Natural killer cell (primary cell): ENCODE data around the gene DAPK2. TPM values are rescaled to one million over a fixed set of nuclear protein-coding genes. Genes with fewer than 3 reads are reported as not detected.

Experiments used
- ATAC-seq, 3 donors: fragments of 150-1000 bp in 2 of 3; fragments of 200-7000 bp in 1 of 3; cut with Tn5 transposase; 1 replicate in 1 of 3; 2 replicates in 2 of 3; pipeline ENCODE4 v1.10.0; 2021; ENCODE audit warnings: mild to moderate bottlenecking in 2 of 3, moderate library complexity in 2 of 3
- DNase-seq, 2 donors: peaks; one replicate each; pipeline versions ENCODE4 v3.0.0 to v3.0.0-alpha.2; 2013 to 2021; ENCODE audit warnings: mixed read lengths in 1 of 2
- H3K27ac ChIP-seq: one replicate; pipeline ENCODE4 v1.5.1; 2013; ENCODE audit warnings: mild to moderate bottlenecking, low read length
- H3K27me3 ChIP-seq: one replicate; pipeline ENCODE4 v1.6.1; 2013; ENCODE audit warnings: low read length; ENCODE audit not compliant: control insufficient read depth, insufficient read depth
- H3K36me3 ChIP-seq: one replicate; pipeline ENCODE4 v1.6.1; 2013; ENCODE audit warnings: low read length; ENCODE audit not compliant: control insufficient read depth, insufficient read depth
- H3K4me1 ChIP-seq: one replicate; pipeline ENCODE4 v1.6.1; 2013; ENCODE audit warnings: low read length; ENCODE audit not compliant: control insufficient read depth, insufficient read depth
- H3K4me3 ChIP-seq: one replicate; pipeline ENCODE4 v1.5.1; 2013; ENCODE audit warnings: low read length
- H3K9me3 ChIP-seq: one replicate; pipeline ENCODE4 v1.6.1; 2013; ENCODE audit warnings: low read length; ENCODE audit not compliant: control insufficient read depth, insufficient read depth
- H3K27ac Mint-ChIP-seq, 2 donors: one replicate each; pipeline ENCODE4 v1.8.0; 2022; ENCODE audit warnings: mild to moderate bottlenecking in 2 of 2, mixed read lengths in 2 of 2, moderate library complexity in 1 of 2
- H3K27me3 Mint-ChIP-seq, 2 donors: one replicate each; pipeline ENCODE4 v1.8.0; 2022; ENCODE audit warnings: low read depth in 2 of 2, mixed read lengths in 2 of 2
- H3K36me3 Mint-ChIP-seq: one replicate; pipeline ENCODE4 v1.8.0; 2022; ENCODE audit warnings: mixed read lengths
- H3K4me1 Mint-ChIP-seq, 2 donors: one replicate each; pipeline ENCODE4 v1.8.0; 2022; ENCODE audit warnings: mixed read lengths in 2 of 2
- H3K4me3 Mint-ChIP-seq: one replicate; pipeline ENCODE4 v1.8.0; 2022; ENCODE audit warnings: mild to moderate bottlenecking, moderate library complexity, mixed read lengths
- H3K9me3 Mint-ChIP-seq, 2 donors: one replicate each; pipeline ENCODE4 v1.8.0; 2022; ENCODE audit warnings: mixed read lengths in 2 of 2
- WGBS: methylation state at CpG from one replicate; pipeline ENCODE4 v1.1.7; 2013; ENCODE audit warnings: missing lambda C conversion rate; ENCODE audit not compliant: insufficient coverage; 5-methylcytosine and 5-hydroxymethylcytosine counted together
- intact Hi-C: fragments of 100-400 bp; cut with micrococcal nuclease; formaldehyde crosslinking; loops from one replicate; pipeline ENCODE4 v1.14.2; 2022
- total RNA-seq, 4 donors: library from RNA; stranded (reverse); fragments of 120-200 nt in 1 of 4; gene quantifications; one replicate each; pipeline versions ENCODE4 v1.2.3 to v1.2.4, GENCODE V29; 2013 to 2022
- TF ChIP-seq, protein P1 (sequence below): fragments of 200-600 bp; IDR thresholded peaks from one replicate; pipeline ENCODE4 v1.8.0; 2022; ENCODE audit warnings: antibody characterized with exemption

Gene DAPK2
- total RNA-seq, 3 donors from 2014 or later (not counting 1 experiment from before 2014, with no cell fraction given): 3.7 to 25.3 (median 6.0) TPM

GRCh38 chr15:64023220-64023619, 23.1 kb downstream of the DAPK2 start:
- Mint-ChIP-seq H3K27ac (no peak overlapping the region), H3K4me3 (no peak overlapping the region), H3K36me3 (no peaks in the 10 kb centered on the region), H3K4me1 (peaks cover 5 to 13% of the 10 kb centered on the region in 2 donors), H3K27me3 (no peaks in the 10 kb centered on the region), H3K9me3 (no peaks in the 10 kb centered on the region)
- 100% methylated on average over 1 of the region's 1 CpG for WGBS
- intact Hi-C loops: no loop called here
- Histone ChIP-seq H3K9me3 (no peaks in the 10 kb centered on the region), H3K27ac (no peak overlapping the region), H3K4me1 (no peaks in the 10 kb centered on the region), H3K4me3 (no peak overlapping the region), H3K36me3 (no peaks in the 10 kb centered on the region), H3K27me3 (no peaks in the 10 kb centered on the region)
- ATAC-seq: no peak
- TF ChIP-seq, protein P1, sequence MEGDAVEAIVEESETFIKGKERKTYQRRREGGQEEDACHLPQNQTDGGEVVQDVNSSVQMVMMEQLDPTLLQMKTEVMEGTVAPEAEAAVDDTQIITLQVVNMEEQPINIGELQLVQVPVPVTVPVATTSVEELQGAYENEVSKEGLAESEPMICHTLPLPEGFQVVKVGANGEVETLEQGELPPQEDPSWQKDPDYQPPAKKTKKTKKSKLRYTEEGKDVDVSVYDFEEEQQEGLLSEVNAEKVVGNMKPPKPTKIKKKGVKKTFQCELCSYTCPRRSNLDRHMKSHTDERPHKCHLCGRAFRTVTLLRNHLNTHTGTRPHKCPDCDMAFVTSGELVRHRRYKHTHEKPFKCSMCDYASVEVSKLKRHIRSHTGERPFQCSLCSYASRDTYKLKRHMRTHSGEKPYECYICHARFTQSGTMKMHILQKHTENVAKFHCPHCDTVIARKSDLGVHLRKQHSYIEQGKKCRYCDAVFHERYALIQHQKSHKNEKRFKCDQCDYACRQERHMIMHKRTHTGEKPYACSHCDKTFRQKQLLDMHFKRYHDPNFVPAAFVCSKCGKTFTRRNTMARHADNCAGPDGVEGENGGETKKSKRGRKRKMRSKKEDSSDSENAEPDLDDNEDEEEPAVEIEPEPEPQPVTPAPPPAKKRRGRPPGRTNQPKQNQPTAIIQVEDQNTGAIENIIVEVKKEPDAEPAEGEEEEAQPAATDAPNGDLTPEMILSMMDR: no peak
- no peak for DNase-seq

GRCh38 chr15:64022571-64022970, 23.7 kb downstream of the DAPK2 start:
- intact Hi-C loops: no loop called here
- Mint-ChIP-seq H3K36me3 (no peaks in the 10 kb centered on the region), H3K4me3 (no peak overlapping the region), H3K4me1 (peaks cover 5 to 13% of the 10 kb centered on the region in 2 donors), H3K27ac (no peak overlapping the region), H3K9me3 (no peaks in the 10 kb centered on the region), H3K27me3 (no peaks in the 10 kb centered on the region)
- no peak overlapping the region for H3K27ac ChIP-seq
- ATAC-seq (no peak), DNase-seq (no peak)
- H3K27me3 ChIP-seq: no peaks in the 10 kb centered on the region
- TF ChIP-seq, protein P1: no peak
- no peaks in the 10 kb centered on the region for H3K4me1 ChIP-seq
- WGBS: over 99% methylated on average over 6 of the region's 6 CpGs
- no peaks in the 10 kb centered on the region for H3K9me3 ChIP-seq
- no peak overlapping the region for H3K4me3 ChIP-seq
- H3K36me3 ChIP-seq: no peaks in the 10 kb centered on the region

DNA sequence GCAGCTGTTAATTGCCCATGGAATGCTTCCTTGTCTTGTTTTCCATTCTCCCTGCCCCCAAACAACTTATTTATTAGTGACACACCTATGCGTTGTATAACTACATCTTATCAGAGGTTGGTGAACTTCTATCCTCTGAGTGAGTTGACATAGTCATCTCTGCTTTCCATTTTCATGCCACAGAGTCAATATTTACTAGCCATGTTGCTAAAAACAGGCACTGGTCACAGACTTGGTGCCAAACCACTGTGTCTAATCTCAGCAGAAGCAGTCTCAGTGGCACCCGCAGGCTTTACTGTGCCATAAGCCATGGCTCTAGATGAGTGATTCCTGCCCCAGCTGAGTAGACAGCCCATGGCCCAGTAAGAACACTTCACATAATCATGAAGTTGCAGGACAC, 26.5 kb downstream of the DAPK2 start:
- Mint-ChIP-seq H3K4me1 (peaks cover 4 to 12% of the 10 kb centered on the region in 2 donors), H3K4me3 (no peak overlapping the region), H3K9me3 (no peaks in the 10 kb centered on the region), H3K27ac (no peak overlapping the region), H3K27me3 (no peaks in the 10 kb centered on the region), H3K36me3 (no peaks in the 10 kb centered on the region)
- Histone ChIP-seq H3K36me3 (no peaks in the 10 kb centered on the region), H3K27me3 (no peaks in the 10 kb centered on the region), H3K27ac (no peak overlapping the region), H3K9me3 (no peaks in the 10 kb centered on the region), H3K4me1 (no peaks in the 10 kb centered on the region), H3K4me3 (no peak overlapping the region)
- no peak for DNase-seq
- WGBS: 89% methylated on average over 2 of the region's 2 CpGs
- TF ChIP-seq, protein P1: no peak
- ATAC-seq: no peak
- intact Hi-C loops: no loop called here

DNA sequence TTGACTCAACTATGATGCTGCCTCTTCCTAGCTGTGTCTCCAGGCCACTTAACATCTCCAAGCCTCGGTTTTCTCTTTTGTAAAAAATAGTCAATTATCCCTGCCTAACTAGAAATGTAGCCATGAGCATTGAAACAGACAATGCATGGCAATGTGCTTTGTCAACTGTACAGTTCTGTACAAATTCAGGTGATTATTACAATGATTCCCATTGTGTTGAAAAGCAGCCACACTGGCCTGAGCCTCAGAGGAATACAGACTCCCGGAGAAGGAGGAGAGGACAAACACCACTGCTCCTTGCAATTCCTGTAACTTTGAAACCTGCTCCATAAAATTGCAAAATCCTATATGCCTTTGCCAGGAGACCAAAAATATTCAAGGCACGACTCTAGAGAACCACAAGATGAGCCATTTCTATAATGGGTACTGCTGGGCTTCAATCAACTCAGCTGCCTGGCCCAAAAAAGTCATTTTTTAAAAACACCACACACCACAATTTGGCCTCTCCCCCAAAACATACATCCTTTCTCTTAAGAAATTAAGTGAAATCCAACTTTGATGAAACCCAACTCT, 28.6 kb downstream of the DAPK2 start:
- H3K4me3 Mint-ChIP-seq: no peak overlapping the region
- DNase-seq (no peak), ATAC-seq (no peak)
- TF ChIP-seq, protein P1: no peak
- Histone ChIP-seq H3K4me1 (no peaks in the 10 kb centered on the region), H3K27ac (no peak overlapping the region), H3K4me3 (no peak overlapping the region), H3K9me3 (no peaks in the 10 kb centered on the region), H3K36me3 (no peaks in the 10 kb centered on the region), H3K27me3 (no peaks in the 10 kb centered on the region)
- WGBS: 78% methylated on average over 3 of the region's 3 CpGs
- intact Hi-C loops: no loop called here
- H3K36me3 Mint-ChIP-seq: no peaks in the 10 kb centered on the region
- H3K27me3 Mint-ChIP-seq: no peaks in the 10 kb centered on the region
- H3K9me3 Mint-ChIP-seq: no peaks in the 10 kb centered on the region
- H3K4me1 Mint-ChIP-seq: peaks cover 9% of the 10 kb centered on the region in 2 donors
- no peak overlapping the region for H3K27ac Mint-ChIP-seq
